ENCODE measurements around the gene TATDN3. TPM values are rescaled to one million over a fixed set of nuclear protein-coding genes. Genes with fewer than 3 reads are reported as not detected.
"Not testable (repeated sequence)": the region's sequence is repeated elsewhere in the genome, so short reads cannot be mapped to it uniquely, and the experiment has no call there.

Gene TATDN3
- total RNA-seq, 2 experiments from 2014 or later = 15.3 to 17.0 TPM

DNA sequence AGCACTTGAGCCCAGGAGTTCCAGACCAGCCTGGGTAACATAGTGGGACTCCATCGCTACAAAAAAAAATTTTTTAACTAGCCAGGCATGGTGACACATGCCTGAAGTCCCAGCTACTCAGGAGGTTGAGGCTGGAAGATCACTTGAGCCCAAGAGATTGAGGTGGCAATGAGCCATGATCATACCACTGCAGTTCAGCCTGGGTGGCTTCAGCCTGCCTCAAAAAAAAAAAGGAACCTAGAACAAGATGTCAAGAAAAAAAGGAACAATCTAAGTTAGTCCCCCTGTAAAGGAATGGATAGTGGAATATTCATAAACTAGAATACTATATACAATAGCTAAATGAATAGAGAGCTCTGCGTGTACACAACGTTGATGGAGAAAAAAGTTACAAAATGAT, 14.5 kb upstream of the TATDN3 start:
- Mint-ChIP-seq H3K4me1 (ENCODE audit: low read depth) (no peaks in the 10 kb centered on the region), H3K27ac (no peak overlapping the region), H3K9me3 (ENCODE audit: insufficient read depth) (no peaks in the 10 kb centered on the region), H3K36me3 (ENCODE audit: low read depth) (peaks cover 32% of the 10 kb centered on the region), H3K4me3 (no peak overlapping the region), H3K27me3 (ENCODE audit: low read depth) (no peaks in the 10 kb centered on the region)
- CTCF ChIA-PET = interaction anchor here (0.7 to 3.0 kb wide), 7 partner anchors 18 to 299 kb away, joined by 3 to 19 read pairs (median 3); partner anchors contain the start of gene BATF3
- DNase-seq = no peak
- POLR2A ChIA-PET = interaction anchor here (0.6 kb wide), 2 partner anchors 12 to 93 kb away, joined by 3 read pairs; no protein-coding TSS in a partner anchor
- no peak for ATAC-seq

DNA sequence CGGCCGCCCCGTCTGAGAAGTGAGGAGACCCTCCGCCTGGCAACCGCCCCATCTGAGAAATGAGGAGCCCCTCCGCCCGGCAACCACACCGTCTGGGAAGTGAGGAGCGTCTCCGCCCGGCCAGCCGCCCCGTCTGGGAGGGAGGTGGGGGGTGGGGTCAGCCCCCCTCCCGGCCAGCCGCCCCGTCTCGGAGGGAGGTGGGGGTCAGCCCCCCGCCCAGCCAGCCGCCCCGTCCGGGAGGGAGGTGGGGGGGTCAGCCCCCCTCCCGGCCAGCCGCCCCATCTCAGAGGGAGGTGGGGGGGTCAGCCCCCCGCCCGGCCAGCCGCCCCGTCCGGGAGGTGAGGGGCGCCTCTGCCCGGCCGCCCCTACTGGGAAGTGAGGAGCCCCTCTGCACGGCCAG, 12.6 kb upstream of the TATDN3 start:
- DNase-seq; ATAC-seq; H3K4me1 Mint-ChIP-seq (ENCODE audit: low read depth); H3K9me3 Mint-ChIP-seq (ENCODE audit: insufficient read depth); POLR2A ChIA-PET; H3K27ac Mint-ChIP-seq; H3K27me3 Mint-ChIP-seq (ENCODE audit: low read depth); CTCF ChIA-PET; H3K4me3 Mint-ChIP-seq: not testable (repeated sequence)
- H3K36me3 Mint-ChIP-seq (ENCODE audit: low read depth) = peaks cover 32% of the 10 kb centered on the region

DNA sequence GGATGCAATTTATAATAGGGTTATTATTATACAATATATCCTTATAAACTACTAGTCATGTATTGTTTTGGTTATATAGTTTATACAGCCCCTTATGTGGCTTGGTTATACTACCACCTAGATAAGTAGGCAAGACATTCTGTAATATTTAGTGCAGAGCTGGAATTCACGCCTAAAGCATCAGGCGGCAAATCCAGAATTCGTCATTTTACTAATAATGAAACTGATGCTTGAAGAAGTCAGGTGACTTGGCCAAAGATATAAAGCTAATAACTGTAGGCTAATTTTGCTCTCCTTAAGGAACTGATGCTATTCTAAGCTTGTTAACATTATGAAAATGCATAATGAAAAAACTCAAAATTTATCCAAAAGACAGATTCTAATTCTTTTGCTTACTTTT, 10.9 kb upstream of the TATDN3 start:
- Mint-ChIP-seq H3K4me1 (ENCODE audit: low read depth) (no peaks in the 10 kb centered on the region), H3K9me3 (ENCODE audit: insufficient read depth) (no peaks in the 10 kb centered on the region), H3K27me3 (ENCODE audit: low read depth) (no peaks in the 10 kb centered on the region), H3K36me3 (ENCODE audit: low read depth) (peaks cover 30% of the 10 kb centered on the region), H3K4me3 (no peak overlapping the region), H3K27ac (no peak overlapping the region)
- DNase-seq (no peak), ATAC-seq (no peak)
- POLR2A ChIA-PET = no interaction called here
- CTCF ChIA-PET = interaction anchor here (1.1 to 6.8 kb wide), 18 partner anchors 8 to 324 kb away, joined by 3 to 76 read pairs (median 8); partner anchors contain the start of genes BATF3, NSL1 and TATDN3

DNA sequence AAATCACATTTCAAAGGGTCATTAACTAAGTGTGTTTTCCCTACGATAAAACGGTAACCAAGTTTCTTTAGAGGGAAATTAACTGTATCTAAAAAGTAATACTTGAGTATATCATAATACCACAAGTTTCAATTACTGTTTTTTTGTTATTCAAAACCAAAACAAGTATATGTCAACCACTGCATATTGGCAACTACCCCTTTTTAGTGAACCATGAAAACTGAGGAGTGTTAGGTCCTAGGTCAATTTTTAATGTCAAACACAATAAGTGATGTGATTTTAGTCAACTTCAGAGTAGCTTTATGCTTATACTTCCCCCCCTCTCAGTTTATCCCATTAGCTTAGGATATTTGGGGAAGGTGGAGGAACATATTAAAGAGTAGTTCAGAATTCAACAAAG, 10.5 kb upstream of the TATDN3 start:
- DNase-seq (no peak), ATAC-seq (no peak)
- H3K27me3 Mint-ChIP-seq (ENCODE audit: low read depth) = no peaks in the 10 kb centered on the region
- POLR2A ChIA-PET = no interaction called here
- CTCF ChIA-PET = interaction anchor here (0.9 to 6.8 kb wide), 28 partner anchors 8 to 325 kb away, joined by 3 to 76 read pairs (median 6); partner anchors contain the start of genes ATF3, BATF3, NSL1 and TATDN3
- H3K4me3 Mint-ChIP-seq = no peak overlapping the region
- H3K9me3 Mint-ChIP-seq (ENCODE audit: insufficient read depth) = no peaks in the 10 kb centered on the region
- H3K27ac Mint-ChIP-seq = no peak overlapping the region
- H3K4me1 Mint-ChIP-seq (ENCODE audit: low read depth) = no peaks in the 10 kb centered on the region
- peaks cover 32% of the 10 kb centered on the region for H3K36me3 Mint-ChIP-seq (ENCODE audit: low read depth)

DNA sequence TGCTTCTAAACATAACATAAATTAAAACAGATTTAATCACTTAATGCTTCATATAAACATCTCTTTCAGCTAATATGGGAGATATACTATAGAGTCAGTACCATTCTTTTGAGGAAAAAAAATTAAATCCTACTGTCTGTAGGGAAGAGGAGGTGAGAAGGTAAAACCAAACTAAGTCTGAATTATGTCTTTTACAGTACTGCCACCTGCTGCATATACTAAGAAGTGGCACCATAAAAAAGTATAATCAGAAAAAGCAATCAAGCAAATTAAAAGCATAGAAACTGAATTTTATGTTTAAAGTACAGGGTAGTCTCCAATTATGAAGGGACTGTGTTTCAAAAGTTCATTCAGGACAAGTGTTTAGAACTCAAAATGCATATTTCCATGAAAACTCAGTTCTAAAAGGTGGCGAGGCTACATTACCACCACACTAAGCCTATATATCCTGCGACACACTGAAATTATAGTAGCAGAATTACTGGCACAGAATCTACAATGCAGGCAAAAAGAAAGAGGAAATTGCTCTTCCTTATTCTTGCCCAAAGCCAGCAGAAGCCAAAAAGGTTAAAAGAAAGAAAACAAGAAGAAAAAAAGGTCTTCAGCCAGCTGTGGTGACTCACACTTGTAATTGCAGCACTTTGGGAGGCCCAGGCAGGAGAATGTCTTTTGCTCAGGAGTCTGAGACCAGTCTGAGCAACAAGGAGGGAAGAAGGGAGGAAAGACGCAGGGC, 9.1 kb upstream of the TATDN3 start:
- no peak overlapping the region for H3K4me3 Mint-ChIP-seq
- H3K4me1 Mint-ChIP-seq (ENCODE audit: low read depth) = no peaks in the 10 kb centered on the region
- ATAC-seq (peak; percentile 57), DNase-seq (no peak)
- peaks cover 35% of the 10 kb centered on the region for H3K36me3 Mint-ChIP-seq (ENCODE audit: low read depth)
- no peak overlapping the region for H3K27ac Mint-ChIP-seq
- H3K9me3 Mint-ChIP-seq (ENCODE audit: insufficient read depth) = no peaks in the 10 kb centered on the region
- H3K27me3 Mint-ChIP-seq (ENCODE audit: low read depth) = no peaks in the 10 kb centered on the region
- CTCF ChIA-PET = interaction anchor here (0.8 to 6.8 kb wide), 22 partner anchors 9 to 326 kb away, joined by 3 to 76 read pairs (median 6); partner anchors contain the start of genes ATF3, NSL1 and TATDN3
- POLR2A ChIA-PET = no interaction called here

DNA sequence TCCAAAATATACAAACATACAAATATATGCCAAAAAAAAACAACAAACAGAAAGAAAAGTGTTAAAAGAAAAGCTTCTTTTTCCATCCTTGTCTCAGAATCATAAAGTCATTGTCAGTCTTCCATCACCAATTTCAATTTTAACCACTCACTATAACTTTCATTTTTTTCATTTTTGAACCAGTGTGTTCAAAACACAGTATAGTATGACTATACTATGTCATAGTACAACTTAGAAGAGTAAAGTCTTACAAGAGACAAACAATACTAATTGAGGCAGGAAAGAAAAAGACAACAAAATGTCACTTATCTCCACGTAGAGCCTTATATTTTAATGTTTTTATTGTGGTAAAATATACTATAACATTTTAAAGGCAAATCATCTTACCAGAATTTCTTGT, 7.7 kb upstream of the TATDN3 start:
- ChIA-PET CTCF (interaction anchor here (0.6 to 6.8 kb wide), 5 partner anchors 119 to 327 kb away, joined by 3 to 76 read pairs (median 3); no protein-coding TSS in a partner anchor), POLR2A (interaction anchor here (0.5 kb wide), 1 partner anchor 74 kb away, joined by 3 read pairs; the partner anchor contains the start of gene FLVCR1)
- H3K27ac Mint-ChIP-seq = no peak overlapping the region
- H3K4me1 Mint-ChIP-seq (ENCODE audit: low read depth) = peaks cover 4% of the 10 kb centered on the region
- no peaks in the 10 kb centered on the region for H3K9me3 Mint-ChIP-seq (ENCODE audit: insufficient read depth)
- no peak overlapping the region for H3K4me3 Mint-ChIP-seq
- no peak for DNase-seq
- no peak for ATAC-seq
- H3K27me3 Mint-ChIP-seq (ENCODE audit: low read depth) = no peaks in the 10 kb centered on the region
- H3K36me3 Mint-ChIP-seq (ENCODE audit: low read depth) = peaks cover 29% of the 10 kb centered on the region

DNA sequence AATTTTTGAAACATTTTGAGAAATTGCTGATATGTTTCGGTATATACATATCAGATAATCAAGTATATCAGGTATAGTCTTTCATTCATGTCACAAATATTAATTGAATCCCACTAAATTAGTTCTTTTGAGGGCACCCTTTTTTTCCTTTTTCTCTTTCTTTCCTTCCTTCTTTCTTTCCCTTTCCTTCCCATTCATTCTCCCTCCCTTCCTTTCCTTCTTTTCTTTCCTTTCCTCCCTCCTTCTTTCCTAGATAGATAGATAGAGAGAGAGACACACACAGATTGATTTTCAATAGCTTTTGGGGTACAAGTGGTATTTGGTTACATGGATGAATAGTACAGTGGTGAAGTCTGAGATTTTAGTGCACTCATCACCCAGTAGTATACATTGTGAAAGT, 5.8 kb upstream of the TATDN3 start:
- DNase-seq (no peak), ATAC-seq (no peak)
- ChIA-PET POLR2A (no interaction called here), CTCF (interaction anchor here (1.1 to 6.8 kb wide), 8 partner anchors 35 to 330 kb away, joined by 3 to 76 read pairs (median 4); no protein-coding TSS in a partner anchor)
- no peaks in the 10 kb centered on the region for H3K9me3 Mint-ChIP-seq (ENCODE audit: insufficient read depth)
- no peak overlapping the region for H3K4me3 Mint-ChIP-seq
- H3K36me3 Mint-ChIP-seq (ENCODE audit: low read depth) = peaks cover 31% of the 10 kb centered on the region
- no peak overlapping the region for H3K27ac Mint-ChIP-seq
- H3K27me3 Mint-ChIP-seq (ENCODE audit: low read depth) = no peaks in the 10 kb centered on the region
- peaks cover 12% of the 10 kb centered on the region for H3K4me1 Mint-ChIP-seq (ENCODE audit: low read depth)

DNA sequence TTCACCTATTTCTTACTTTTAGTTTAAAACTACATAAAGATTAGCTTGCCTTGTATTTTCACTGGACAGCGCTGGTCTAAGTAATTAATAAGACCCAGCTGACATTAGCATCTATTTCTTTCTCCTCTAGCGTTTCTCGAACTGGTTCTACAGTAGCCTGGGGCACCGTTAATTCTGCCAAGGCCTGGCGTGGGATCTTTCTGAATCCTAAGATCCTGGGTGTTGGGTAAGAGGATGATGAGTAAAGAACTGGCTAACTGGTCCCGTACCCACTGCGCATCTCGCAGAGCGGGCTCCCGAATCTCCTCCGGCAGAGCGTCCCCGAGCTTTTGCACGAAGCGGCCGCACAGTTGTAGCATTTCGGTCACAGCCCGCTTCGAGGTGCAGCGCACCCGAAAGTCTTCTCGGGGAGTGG, 426 bp upstream of the TATDN3 start:
- Mint-ChIP-seq H3K4me1 (ENCODE audit: low read depth) (peaks cover 35% of the 10 kb centered on the region), H3K36me3 (ENCODE audit: low read depth) (peaks cover 23% of the 10 kb centered on the region), H3K27me3 (ENCODE audit: low read depth) (no peaks in the 10 kb centered on the region), H3K27ac (peak overlapping the region; percentile 96), H3K9me3 (ENCODE audit: insufficient read depth) (no peaks in the 10 kb centered on the region), H3K4me3 (peak overlapping the region; percentile 96)
- ATAC-seq (peak; percentile 77), DNase-seq (no peak)
- CTCF ChIA-PET = interaction anchor here (0.8 to 5.6 kb wide), 11 partner anchors 9 to 335 kb away, joined by 3 to 35 read pairs (median 6); no protein-coding TSS in a partner anchor
- POLR2A ChIA-PET = interaction anchor here (0.5 to 1.6 kb wide), 18 partner anchors 18 to 755 kb away, joined by 3 to 7 read pairs (median 3); partner anchors contain the start of genes ANGEL2, ATF3, DTL and VASH2

DNA sequence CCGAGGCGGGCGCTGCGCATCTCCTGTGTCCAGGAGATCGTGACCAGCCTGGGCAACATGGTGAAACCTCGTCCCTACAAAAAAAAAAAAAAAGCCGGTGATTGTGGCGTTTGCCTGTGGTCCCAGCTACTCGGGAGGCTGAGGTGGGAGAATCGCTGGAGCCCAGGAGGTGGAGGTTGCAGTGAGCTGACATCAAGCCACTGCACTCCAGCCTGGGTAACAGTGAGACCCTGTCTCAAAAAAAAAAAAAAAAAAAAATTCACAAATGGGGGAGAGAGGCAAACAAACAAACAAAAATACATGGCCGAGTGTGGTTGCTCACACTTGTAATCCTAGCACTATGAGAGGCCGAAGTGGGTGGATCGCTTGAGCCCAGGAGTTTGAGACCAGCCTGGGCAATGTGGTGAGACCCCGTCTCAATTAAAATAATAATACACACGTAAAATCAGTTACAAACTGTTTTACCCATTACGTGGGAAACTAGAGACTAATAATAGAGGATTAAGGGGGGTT, 758 bp downstream of the TATDN3 start:
- CTCF ChIA-PET = interaction anchor here (1.0 to 5.6 kb wide), 6 partner anchors 11 to 336 kb away, joined by 3 to 35 read pairs (median 6); no protein-coding TSS in a partner anchor
- ATAC-seq = no peak
- Mint-ChIP-seq H3K36me3 (ENCODE audit: low read depth) (peaks cover 25% of the 10 kb centered on the region), H3K4me1 (ENCODE audit: low read depth) (peaks cover 35% of the 10 kb centered on the region), H3K27me3 (ENCODE audit: low read depth) (no peaks in the 10 kb centered on the region), H3K27ac (peak overlapping the region; percentile 96), H3K9me3 (ENCODE audit: insufficient read depth) (no peaks in the 10 kb centered on the region), H3K4me3 (peak overlapping the region; percentile 96)
- DNase-seq = no peak
- POLR2A ChIA-PET = interaction anchor here (0.9 to 1.6 kb wide), 2 partner anchors 8 to 23 kb away, joined by 3 to 7 read pairs; no protein-coding TSS in a partner anchor

DNA sequence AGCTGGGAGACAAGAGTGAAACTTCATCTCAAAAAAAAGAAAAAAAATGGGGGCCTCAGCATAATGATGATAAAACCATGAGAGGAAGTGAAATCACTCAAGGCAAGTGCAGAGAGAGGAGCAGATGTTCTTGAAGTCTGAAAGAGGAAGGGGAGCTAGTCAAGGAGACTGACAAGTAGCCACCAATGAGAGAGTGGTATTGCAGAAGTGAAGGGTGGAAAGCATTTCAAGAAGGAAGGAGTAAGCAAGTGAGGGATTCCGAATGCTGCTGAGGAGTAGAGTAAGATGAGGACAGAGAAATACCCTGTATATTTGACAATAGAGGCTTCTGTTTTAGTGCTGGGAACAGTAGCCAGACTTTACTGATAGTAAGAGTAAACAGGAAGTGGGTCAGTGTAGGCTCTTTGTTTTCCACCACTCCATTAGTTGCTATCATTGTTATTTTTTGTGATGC, 2.9 kb downstream of the TATDN3 start:
- POLR2A ChIA-PET = interaction anchor here (0.6 to 1.8 kb wide), 2 partner anchors 63 to 342 kb away, joined by 3 to 7 read pairs; partner anchors contain the start of gene FLVCR1
- CTCF ChIA-PET = interaction anchor here (1.2 to 5.6 kb wide), 5 partner anchors 13 to 338 kb away, joined by 3 to 35 read pairs (median 5); no protein-coding TSS in a partner anchor
- no peaks in the 10 kb centered on the region for H3K27me3 Mint-ChIP-seq (ENCODE audit: low read depth)
- H3K9me3 Mint-ChIP-seq (ENCODE audit: insufficient read depth) = no peaks in the 10 kb centered on the region
- no peak for ATAC-seq
- no peak for DNase-seq
- peaks cover 31% of the 10 kb centered on the region for H3K36me3 Mint-ChIP-seq (ENCODE audit: low read depth)
- peaks cover 30% of the 10 kb centered on the region for H3K4me1 Mint-ChIP-seq (ENCODE audit: low read depth)
- H3K27ac Mint-ChIP-seq = peak overlapping the region; percentile 82
- H3K4me3 Mint-ChIP-seq = peak overlapping the region; percentile 1

DNA sequence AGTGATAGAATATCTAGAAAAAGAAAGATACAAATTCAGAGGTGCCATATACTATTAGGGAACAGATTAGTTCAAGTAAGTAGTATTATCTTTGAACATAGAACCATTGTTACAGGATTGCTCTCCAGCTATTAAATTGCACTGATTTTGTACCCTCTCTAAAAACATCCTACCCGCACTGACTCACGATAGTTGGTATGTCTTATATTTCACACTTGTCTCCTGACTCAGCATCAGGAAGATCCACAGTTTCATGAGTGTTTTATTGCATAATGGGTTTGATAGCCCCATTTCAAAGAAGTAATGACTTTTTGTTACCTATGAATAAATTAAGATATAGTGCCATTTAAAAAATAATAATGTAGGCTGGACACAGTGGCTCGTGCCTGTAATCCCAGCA, 6.0 kb downstream of the TATDN3 start:
- H3K36me3 Mint-ChIP-seq (ENCODE audit: low read depth) = peaks cover 33% of the 10 kb centered on the region
- no peaks in the 10 kb centered on the region for H3K9me3 Mint-ChIP-seq (ENCODE audit: insufficient read depth)
- DNase-seq (no peak), ATAC-seq (no peak)
- H3K27me3 Mint-ChIP-seq (ENCODE audit: low read depth) = no peaks in the 10 kb centered on the region
- H3K4me3 Mint-ChIP-seq = no peak overlapping the region
- H3K27ac Mint-ChIP-seq = no peak overlapping the region
- CTCF ChIA-PET = interaction anchor here (1.0 kb wide), 1 partner anchor 133 kb away, joined by 3 read pairs; no protein-coding TSS in a partner anchor
- POLR2A ChIA-PET = no interaction called here
- peaks cover 17% of the 10 kb centered on the region for H3K4me1 Mint-ChIP-seq (ENCODE audit: low read depth)

Measured in activated CD8-positive, alpha-beta T cell treated with anti-CD3 and anti-CD28 coated beads, Interleukin-2, amount 10 ng/mL, durations not matched to agents 7 days and 5 days (primary cell).